GM23248 (cell line): ENCODE results near the gene ASPHD1. TPM values are rescaled to one million over a fixed set of nuclear protein-coding genes. Genes with fewer than 3 reads are reported as not detected.

ENCODE experiments used
- DNase-seq: peaks from one replicate; pipeline ENCODE4 v3.0.0-alpha.2; 2015
- H2AFZ ChIP-seq: fragments of 200-600 bp; sonication (generic); 2 replicates; pipeline ENCODE4 v1.6.1; 2016; ENCODE audit warnings: antibody characterized with exemption
- H3F3A ChIP-seq: fragments of 200-600 bp; sonication (generic); 2 replicates; pipeline ENCODE4 v1.6.1; 2016; ENCODE audit warnings: mild to moderate bottlenecking, antibody characterized with exemption, mixed run types; ENCODE audit not compliant: insufficient read depth
- H3K27ac ChIP-seq: fragments of 200-600 bp; sonication (generic); 2 replicates; pipeline ENCODE4 v1.5.1; 2016; ENCODE audit warnings: mild to moderate bottlenecking
- H3K27me3 ChIP-seq: fragments of 200-600 bp; sonication (generic); replicated peaks from 2 replicates; pipeline ENCODE4 v1.6.1; 2016; ENCODE audit warnings: mild to moderate bottlenecking; ENCODE audit not compliant: insufficient read depth
- H3K36me3 ChIP-seq: fragments of 200-600 bp; sonication (generic); 2 replicates; pipeline ENCODE4 v1.6.1; 2016; ENCODE audit warnings: low read depth, mild to moderate bottlenecking
- H3K4me1 ChIP-seq: fragments of 200-600 bp; sonication (generic); 2 replicates; pipeline ENCODE4 v1.6.1; 2016; ENCODE audit warnings: mild to moderate bottlenecking; ENCODE audit not compliant: insufficient read depth
- H3K4me2 ChIP-seq: fragments of 200-600 bp; sonication (generic); one replicate; pipeline ENCODE4 v1.6.1; 2016; ENCODE audit warnings: mild to moderate bottlenecking; ENCODE audit not compliant: unreplicated experiment
- H3K4me3 ChIP-seq: fragments of 200-600 bp; sonication (generic); 2 replicates; pipeline ENCODE4 v1.5.1; 2016; ENCODE audit warnings: mild to moderate bottlenecking
- H3K79me2 ChIP-seq: fragments of 200-600 bp; sonication (generic); 2 replicates; pipeline ENCODE4 v1.6.1; 2016; ENCODE audit warnings: mild to moderate bottlenecking; ENCODE audit not compliant: insufficient read depth
- H3K9ac ChIP-seq: fragments of 200-600 bp; sonication (generic); 2 replicates; pipeline ENCODE4 v1.6.1; 2016; ENCODE audit warnings: mild to moderate bottlenecking
- H3K9me2 ChIP-seq: fragments of 200-600 bp; sonication (generic); 2 replicates; pipeline ENCODE4 v1.6.1; 2016; ENCODE audit warnings: mixed run types, mild to moderate bottlenecking, moderate library complexity; ENCODE audit not compliant: insufficient read depth
- H3K9me3 ChIP-seq: fragments of 200-600 bp; sonication (generic); one replicate; pipeline ENCODE4 v1.6.1; 2017; ENCODE audit warnings: low read depth
- H4K20me1 ChIP-seq: fragments of 200-600 bp; sonication (generic); 2 replicates; pipeline ENCODE4 v1.6.0; 2016; ENCODE audit not compliant: insufficient read depth
- EZH2 ChIP-seq: fragments of 200-600 bp; sonication (generic); IDR thresholded peaks from 2 replicates; pipeline ENCODE4 v1.6.1; 2018; ENCODE audit warnings: antibody characterized with exemption, mild to moderate bottlenecking; ENCODE audit not compliant: insufficient read depth, poor library complexity, severe bottlenecking
- EZH2phosphoT487 ChIP-seq: fragments of 200-600 bp; sonication (generic); IDR thresholded peaks from 2 replicates; pipeline ENCODE4 v1.6.1; 2018; ENCODE audit warnings: antibody characterized with exemption, moderate library complexity, mild to moderate bottlenecking, low read depth; ENCODE audit not compliant: insufficient read depth
- WGBS, 2 experiments: methylation state at CpG; one replicate each; pipeline ENCODE4 v1.1.6; 2015 to 2017; ENCODE audit warnings: low lambda C conversion rate in 2 of 2, low coverage in 1 of 2; ENCODE audit errors: missing lambda C conversion rate in 2 of 2; 5-methylcytosine and 5-hydroxymethylcytosine counted together
- in situ Hi-C: fragments of 300-500 bp; cut with MboI; formaldehyde crosslinking; loops from 2 replicates; pipeline ENCODE4 v1.15.0; 2020
- polyA plus RNA-seq: library from polyadenylated mRNA; unstranded; fragments of >200 nt; fragmentation: Nextera tagmentation; extraction: Ambion mirVana; gene quantifications from 2 replicates; pipeline ENCODE4 v1.2.1, GENCODE V29; 2016
- total RNA-seq: library from RNA; depleted of rRNA; stranded (reverse); fragments of >200 nt; shearing (Covaris generic); gene quantifications from 2 replicates; pipeline ENCODE4 v1.2.3, GENCODE V29; 2014

ASPHD1 gene
- total and polyA plus RNA-seq, 2 experiments from 2014 or later, result 6.9 to 19.3 TPM

- Histone ChIP-seq H4K20me1 (no peaks in the 10 kb centered on the region), H3K36me3 (no peaks in the 10 kb centered on the region), H3K9ac (peak overlapping the region; percentile 30; the same call in 1 of the 2 replicates), H2AFZ (no peak overlapping the region), H3K79me2 (peaks cover 21% of the 10 kb centered on the region), H3F3A (peaks cover 32% of the 10 kb centered on the region), H3K4me1 (peaks cover 28% of the 10 kb centered on the region), H3K27ac (peak overlapping the region; percentile 67), H3K9me2 (no peaks in the 10 kb centered on the region), H3K27me3 (no peaks in the 10 kb centered on the region), H3K4me3 (no peak overlapping the region), H3K4me2 (peak overlapping the region; percentile 44), H3K9me3 (no peaks in the 10 kb centered on the region)
- WGBS, 2 experiments, result 12 to 13% methylated on average over 7 of the region's 7 CpGs
- DNase-seq, result peak; percentile 86
- no peak for TF ChIP-seq EZH2
- no peak for TF ChIP-seq EZH2phosphoT487
- in situ Hi-C loops, result no loop called here
These were observed 43.0 kb upstream of the ASPHD1 start for GRCh38 chr16:29857133-29857760.

- H4K20me1 ChIP-seq, result no peaks in the 10 kb centered on the region
- no peak overlapping the region for H2AFZ ChIP-seq
- H3K27me3 ChIP-seq, result no peaks in the 10 kb centered on the region
- no peaks in the 10 kb centered on the region for H3K9me2 ChIP-seq
- H3K9me3 ChIP-seq, result no peaks in the 10 kb centered on the region
- WGBS, 2 experiments, result 81 to 85% methylated on average over 10 of the region's 10 CpGs
- in situ Hi-C loops, result no loop called here
- DNase-seq, result no peak
- H3K4me2 ChIP-seq, result no peak overlapping the region
- TF ChIP-seq EZH2phosphoT487 (no peak), EZH2 (no peak)
- H3K79me2 ChIP-seq, result peaks cover 28% of the 10 kb centered on the region
- no peaks in the 10 kb centered on the region for H3K36me3 ChIP-seq
- peaks cover 21% of the 10 kb centered on the region for H3K4me1 ChIP-seq
- peaks cover 26% of the 10 kb centered on the region for H3F3A ChIP-seq
- H3K4me3 ChIP-seq, result no peak overlapping the region
- no peak overlapping the region for H3K9ac ChIP-seq
- H3K27ac ChIP-seq, result 0 out of 2 replicates have a peak overlapping the region, but pooled peaks have one; percentile 67
These were observed 42.0 kb upstream of the ASPHD1 start for GRCh38 chr16:29858149-29858849.

- 96 to 97% methylated on average over 17 to 18 of the region's 19 CpGs for WGBS, 2 experiments
- Histone ChIP-seq H3K4me3 (no peak overlapping the region), H3K27ac (no peak overlapping the region), H3K79me2 (peaks cover 28% of the 10 kb centered on the region), H3K4me2 (no peak overlapping the region), H3K9me2 (no peaks in the 10 kb centered on the region), H4K20me1 (no peaks in the 10 kb centered on the region), H2AFZ (no peak overlapping the region), H3K9me3 (no peaks in the 10 kb centered on the region), H3F3A (peaks cover 23% of the 10 kb centered on the region), H3K4me1 (peaks cover 21% of the 10 kb centered on the region), H3K36me3 (no peaks in the 10 kb centered on the region), H3K27me3 (no peaks in the 10 kb centered on the region), H3K9ac (no peak overlapping the region)
- in situ Hi-C loops, result no loop called here
- TF ChIP-seq EZH2, result no peak
- no peak for TF ChIP-seq EZH2phosphoT487
- DNase-seq, result no peak
These were observed 41.3 kb upstream of the ASPHD1 start for GRCh38 chr16:29858974-29859373.

- Histone ChIP-seq H2AFZ (no peak overlapping the region), H3K4me3 (no peak overlapping the region), H3K79me2 (peaks cover 28% of the 10 kb centered on the region), H3K9ac (no peak overlapping the region), H3K9me3 (no peaks in the 10 kb centered on the region), H3K4me2 (no peak overlapping the region), H3K4me1 (peaks cover 21% of the 10 kb centered on the region), H3K36me3 (no peaks in the 10 kb centered on the region), H3K9me2 (no peaks in the 10 kb centered on the region), H3F3A (peaks cover 23% of the 10 kb centered on the region), H3K27me3 (no peaks in the 10 kb centered on the region), H3K27ac (no peak overlapping the region), H4K20me1 (no peaks in the 10 kb centered on the region)
- in situ Hi-C loops, result no loop called here
- 86 to 91% methylated on average over 9 of the region's 9 CpGs for WGBS, 2 experiments
- no peak for DNase-seq
- TF ChIP-seq EZH2 (no peak), EZH2phosphoT487 (no peak)
These were observed 40.1 kb upstream of the ASPHD1 start for GRCh38 chr16:29860218-29860617.
